Posterior cingulate gyrus (tissue), 11 donors: ENCODE results near the gene PLSCR4.
A peak's percentile ranks its signal among the peaks of the same experiment; 100 is the strongest.

ENCODE experiments used
- DNase-seq, 10 donors: peaks; one replicate each; pipeline versions ENCODE4 v3.0.0 to v3.0.0-alpha.2; 2020 to 2021; ENCODE audit warnings: mixed read lengths in 3 of 10
- intact Hi-C: fragments of 100-400 bp; cut with DNase I; formaldehyde crosslinking; loops from one replicate; pipeline ENCODE4 v1.15.1; 2023

Gene PLSCR4

DNA sequence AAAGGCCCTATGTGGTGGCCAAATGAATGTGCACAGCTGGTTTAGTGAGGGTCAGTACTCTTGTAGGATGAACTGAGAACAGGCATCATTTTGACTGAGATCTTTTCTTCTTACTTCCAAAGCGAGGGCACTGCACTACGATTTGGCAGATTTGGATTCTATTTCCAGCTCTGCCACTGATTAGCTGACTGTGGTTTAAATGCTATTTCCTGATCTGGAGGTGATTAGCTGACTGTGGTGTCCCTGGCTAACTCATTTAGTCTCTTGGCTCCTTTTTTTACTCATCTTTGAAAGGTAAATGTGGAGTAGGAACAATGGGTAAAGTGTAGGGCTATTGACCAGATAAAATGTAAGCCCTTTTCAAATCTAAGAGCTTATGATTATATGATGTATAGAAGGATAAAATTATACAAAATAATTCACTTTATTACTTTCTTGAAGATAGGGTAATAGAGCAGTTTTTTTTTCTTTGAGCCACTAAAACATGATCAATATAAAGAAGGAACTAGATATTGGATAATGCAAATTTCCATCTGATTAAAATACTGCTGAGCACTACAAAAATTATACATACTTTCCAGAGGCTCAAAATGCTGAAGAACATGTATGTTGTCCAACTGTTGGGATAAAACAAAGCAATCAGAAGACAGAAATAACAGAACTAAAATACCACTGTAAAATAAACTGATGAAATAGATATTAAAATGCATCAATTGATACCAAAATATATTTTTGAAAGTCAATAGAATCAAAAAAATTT, 50.3 kb downstream of the PLSCR4 start:
- intact Hi-C loops: no loop called here
- DNase-seq: no peak

DNA sequence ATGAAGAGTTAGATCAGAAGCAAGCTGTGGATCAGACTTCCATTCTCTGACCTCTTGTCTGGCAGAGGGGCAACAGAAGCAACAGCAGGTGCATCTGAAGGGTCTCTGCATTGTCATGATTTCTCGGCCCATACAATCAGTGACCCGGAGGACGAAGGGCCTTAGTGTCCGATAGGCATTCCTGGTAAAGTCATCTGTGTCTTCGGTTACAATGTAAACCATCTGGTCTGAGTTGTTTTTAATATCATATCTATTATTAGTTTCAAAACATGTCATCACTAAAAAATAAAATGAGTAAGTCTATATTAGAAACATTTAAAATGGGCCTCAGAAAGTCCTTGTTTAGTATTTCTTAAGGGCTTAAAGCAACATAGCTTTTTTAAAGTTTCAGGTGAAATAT, 51.1 kb downstream of the PLSCR4 start:
- intact Hi-C loops: no loop called here
- no peak for DNase-seq

DNA sequence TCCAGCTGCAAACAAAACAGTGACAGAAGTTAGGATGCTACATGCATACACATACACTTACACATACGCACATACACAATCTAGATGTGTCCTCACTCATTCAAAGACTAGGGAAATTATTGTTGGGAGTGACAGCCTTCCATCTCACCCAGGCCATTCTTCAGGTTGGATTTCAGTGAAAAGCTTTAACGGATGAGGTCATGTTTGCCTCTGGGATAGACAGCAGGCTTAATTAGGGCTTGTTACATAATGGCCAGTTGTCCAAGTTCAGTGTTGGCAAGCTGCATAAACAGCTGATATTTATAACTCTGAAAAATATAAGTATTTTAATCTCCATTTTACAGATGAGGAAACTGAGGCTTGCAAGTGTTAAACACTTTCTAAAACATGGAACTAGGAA, 54.1 kb downstream of the PLSCR4 start:
- intact Hi-C loops: no loop called here
- DNase-seq: no peak

GRCh38 chr3:146195605-146196004, 55.3 kb downstream of the PLSCR4 start:
- intact Hi-C loops: no loop called here
- DNase-seq: no peak

DNA sequence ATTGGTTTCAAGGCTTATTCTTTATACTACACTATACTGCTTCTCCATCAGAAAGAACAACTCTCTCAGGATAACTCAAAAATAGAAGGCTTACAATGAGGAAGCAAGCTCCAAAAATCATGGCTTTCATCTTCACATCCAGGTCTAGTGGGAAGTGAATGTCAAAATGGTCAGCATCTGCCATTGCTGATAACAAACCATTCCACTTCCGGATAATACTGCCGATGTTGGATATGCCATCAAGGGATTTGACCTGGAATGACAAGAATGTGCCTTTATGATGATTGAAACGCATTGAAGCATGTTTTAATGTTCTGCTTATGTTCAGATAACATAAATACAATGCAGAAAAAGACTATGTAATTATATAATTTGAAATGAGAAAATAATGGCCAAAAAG, 55.9 kb downstream of the PLSCR4 start:
- DNase-seq: no peak
- intact Hi-C loops: no loop called here

DNA sequence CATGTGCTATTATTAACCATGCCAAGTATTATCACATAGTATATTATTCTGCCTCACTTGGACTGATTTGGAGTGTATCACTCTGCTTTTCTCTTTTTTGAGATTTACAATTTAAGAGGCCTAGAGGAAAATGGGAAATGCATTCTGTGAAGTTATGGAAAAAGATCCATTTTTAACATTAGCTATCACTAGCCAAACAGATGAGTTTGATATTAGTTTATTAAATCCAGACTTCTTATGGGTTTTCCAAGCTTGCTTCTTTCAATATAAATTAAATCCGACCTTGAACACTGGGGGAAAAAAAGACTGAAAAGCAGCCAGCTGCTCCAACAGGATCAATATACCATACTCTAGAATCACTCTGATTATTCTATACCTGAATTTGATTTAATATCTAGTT, 59.9 kb downstream of the PLSCR4 start:
- intact Hi-C loops: no loop called here
- DNase-seq: no peak

- intact Hi-C loops: loop anchor here (10.0 kb wide), 1 partner anchor 135 kb away; no protein-coding TSS in a partner anchor
- DNase-seq: peak in 2 of 10 donors; percentile 4 to 10
These were observed 61.3 kb downstream of the PLSCR4 start for GRCh38 chr3:146189519-146190173.

DNA sequence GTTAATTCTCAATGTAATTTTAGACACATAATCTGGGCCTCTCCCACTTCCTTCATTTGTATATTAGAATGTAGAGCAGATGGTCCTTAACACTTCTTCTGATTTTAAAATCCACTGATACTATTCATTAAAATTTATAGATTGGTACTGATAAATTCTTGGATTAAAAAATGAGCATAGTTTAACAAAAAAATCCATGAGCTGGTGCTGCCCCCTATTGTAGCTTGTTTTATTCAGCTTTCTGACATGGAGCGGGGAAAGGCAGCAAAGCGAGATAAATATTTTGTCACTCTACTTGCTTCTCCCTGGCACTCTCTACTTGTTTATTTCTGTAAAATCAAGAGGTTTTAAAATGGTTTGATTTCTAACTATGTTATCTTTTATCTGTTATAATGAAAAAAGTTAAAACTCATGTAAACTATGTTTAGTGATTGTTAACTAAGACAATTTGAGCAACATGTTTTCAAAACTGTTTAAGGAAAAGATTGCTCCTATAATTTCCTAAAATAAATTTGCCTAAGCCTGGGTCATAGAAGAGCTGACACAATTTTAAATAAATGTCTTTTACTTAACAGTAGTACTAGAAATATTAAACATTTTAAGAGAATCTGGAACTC, 63.5 kb downstream of the PLSCR4 start:
- intact Hi-C loops: loop anchor here (1.0 to 10.0 kb wide), 2 partner anchors 122 to 137 kb away; no protein-coding TSS in a partner anchor
- DNase-seq: peak in 3 of 10 donors; percentile 9 to 43 (median 17)

- intact Hi-C loops: loop anchor here (10.0 kb wide), 1 partner anchor 140 kb away; no protein-coding TSS in a partner anchor
- DNase-seq: no peak
These were observed 66.5 kb downstream of the PLSCR4 start for GRCh38 chr3:146184241-146185015.

GRCh38 chr3:146181216-146181615, 69.7 kb downstream of the PLSCR4 start:
- no peak for DNase-seq
- intact Hi-C loops: loop anchor here (10.0 kb wide), 1 partner anchor 144 kb away; no protein-coding TSS in a partner anchor

GRCh38 chr3:146180376-146180775, 70.5 kb downstream of the PLSCR4 start:
- intact Hi-C loops: loop anchor here (10.0 kb wide), 1 partner anchor 144 kb away; no protein-coding TSS in a partner anchor
- no peak for DNase-seq

DNA sequence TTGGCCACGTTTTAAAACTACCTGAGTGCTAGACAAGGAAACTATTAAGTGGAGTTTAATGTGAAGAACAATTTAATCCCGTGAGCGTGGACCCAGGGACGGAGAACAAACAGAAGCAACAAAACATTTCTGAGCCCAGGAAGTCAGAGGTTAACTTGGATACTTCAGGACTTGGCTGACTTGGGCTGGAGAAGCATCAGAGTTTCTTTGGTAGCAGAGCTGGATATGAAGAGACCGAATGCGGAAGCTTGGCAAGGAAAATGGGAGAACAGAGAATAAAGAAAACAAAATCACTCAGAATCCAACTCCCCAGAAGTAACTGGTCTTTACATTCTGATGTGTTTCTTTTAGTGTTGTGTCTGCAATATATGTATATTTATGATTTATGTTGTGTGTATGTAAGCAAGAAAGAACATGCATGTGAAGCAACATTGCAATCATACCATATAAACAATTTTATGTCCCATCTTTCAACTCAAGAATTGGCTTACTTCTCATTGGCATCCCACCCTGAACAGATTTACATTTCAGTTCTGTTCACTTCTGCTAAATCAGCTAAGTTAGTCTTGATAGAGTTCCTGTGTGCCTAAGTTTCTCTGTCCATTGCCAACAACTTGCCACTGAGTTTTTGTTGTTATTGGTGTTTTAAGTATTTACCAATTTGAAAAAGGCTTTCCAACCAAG, 72.8 kb downstream of the PLSCR4 start:
- no peak for DNase-seq
- intact Hi-C loops: no loop called here

GRCh38 chr3:146177519-146177918, 73.4 kb downstream of the PLSCR4 start:
- intact Hi-C loops: no loop called here
- no peak for DNase-seq

DNA sequence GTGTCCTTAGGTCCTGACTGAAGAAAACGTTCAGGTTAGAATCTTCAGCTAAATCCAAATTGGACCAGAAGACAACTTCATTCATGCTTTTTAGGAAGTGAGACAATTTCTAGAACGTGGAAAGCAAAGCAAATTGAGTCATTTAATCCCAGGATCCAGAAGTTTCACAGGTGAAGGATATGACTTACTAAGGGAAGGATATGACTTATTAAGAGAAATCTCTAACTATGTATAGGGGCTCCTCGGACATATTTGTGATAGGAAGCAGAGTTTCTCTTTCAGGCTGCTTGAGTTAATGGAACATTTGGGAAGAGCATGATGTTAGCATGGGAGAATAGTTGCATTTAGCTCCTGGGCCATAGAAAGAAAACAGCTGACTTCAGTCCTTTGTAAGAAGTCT, 73.8 kb downstream of the PLSCR4 start:
- no peak for DNase-seq
- intact Hi-C loops: no loop called here

DNA sequence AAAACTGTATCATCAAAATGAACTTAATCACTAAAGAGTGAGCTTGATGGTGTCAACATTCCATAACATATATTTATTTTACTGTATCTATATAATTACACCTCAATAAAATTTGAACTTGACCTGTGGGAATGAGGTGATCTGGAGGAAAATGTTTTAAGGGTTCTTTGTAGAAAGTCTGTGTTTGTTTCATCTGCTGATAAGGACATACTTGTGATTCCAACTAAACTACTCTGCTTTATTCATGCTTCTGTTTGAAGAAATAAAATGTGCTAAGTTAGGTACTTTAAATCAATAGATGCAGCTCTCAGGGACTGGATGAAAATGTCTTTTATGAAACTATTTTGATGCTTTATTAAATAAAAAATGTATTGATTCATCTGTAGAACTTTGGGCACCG, 78.3 kb downstream of the PLSCR4 start:
- DNase-seq: no peak
- intact Hi-C loops: no loop called here

DNA sequence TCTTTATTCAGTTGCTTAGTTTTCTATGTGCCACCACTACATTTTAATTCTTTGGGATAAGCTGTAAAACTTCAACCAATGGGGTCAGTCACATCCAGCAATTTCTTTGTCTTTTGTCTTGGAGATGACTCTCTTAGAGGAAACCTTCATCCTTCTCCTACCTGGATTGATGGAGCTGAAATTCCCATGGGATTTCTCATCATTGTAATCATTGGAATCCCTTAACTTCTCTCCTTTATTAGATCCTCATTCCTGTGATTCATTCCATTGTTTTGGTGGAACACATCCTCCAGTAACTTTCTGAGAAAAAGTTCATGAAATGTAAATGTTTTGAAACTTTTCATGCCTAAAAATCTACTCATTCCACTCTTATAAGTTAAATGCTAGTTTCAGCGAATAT, 80.3 kb downstream of the PLSCR4 start:
- DNase-seq: no peak
- intact Hi-C loops: no loop called here

DNA sequence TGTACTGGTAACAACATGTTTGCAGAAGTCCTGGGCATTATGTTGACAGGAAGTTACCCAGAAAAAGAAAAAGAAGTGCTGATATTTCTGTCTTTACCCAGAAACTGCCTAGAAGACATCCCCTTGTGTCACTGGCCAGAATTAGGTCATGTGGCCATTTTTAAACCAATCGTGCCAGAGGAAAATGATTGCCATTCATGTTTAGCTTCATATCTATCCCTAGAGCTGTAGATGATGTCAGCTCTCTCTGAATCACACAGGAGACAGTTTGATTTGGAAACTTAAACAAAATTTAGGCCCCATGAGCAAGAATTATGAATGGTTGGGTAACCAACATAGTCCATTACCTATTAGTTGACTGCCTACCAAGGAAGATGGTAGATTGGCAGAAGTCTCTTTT, 81.0 kb downstream of the PLSCR4 start:
- DNase-seq: no peak

GRCh38 chr3:146166826-146167225, 84.1 kb downstream of the PLSCR4 start:
- intact Hi-C loops: no loop called here

More for the DNA sequence above, 81.0 kb downstream of the PLSCR4 start:
- intact Hi-C loops: no loop called here

DNA sequence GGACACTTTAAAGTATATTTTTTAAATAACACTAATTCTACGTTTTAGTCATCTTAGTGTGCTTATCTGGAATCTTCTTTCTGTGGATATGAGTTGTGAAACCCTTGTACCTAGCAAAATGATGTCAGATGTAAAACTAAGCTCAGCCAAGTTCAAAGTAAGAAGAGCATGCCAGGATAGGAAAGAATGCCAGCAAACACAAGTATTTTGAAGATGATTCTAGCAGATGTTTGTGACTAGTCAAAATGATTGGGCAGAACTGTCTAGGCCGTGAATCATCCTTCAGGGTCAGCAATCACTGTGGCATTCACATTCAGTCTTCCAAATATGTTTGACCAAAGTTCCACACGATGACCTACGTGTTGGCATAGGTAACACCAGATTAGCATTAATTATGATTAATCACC, 84.5 kb downstream of the PLSCR4 start:
- intact Hi-C loops: no loop called here
- no peak for DNase-seq

More at GRCh38 chr3:146166826-146167225, 84.1 kb downstream of the PLSCR4 start:
- no peak for DNase-seq

- DNase-seq: no peak
- intact Hi-C loops: no loop called here
These were observed 85.0 kb downstream of the PLSCR4 start for GRCh38 chr3:146165877-146166276.
